Tibial nerve (tissue), 4 donors: Measurements from ENCODE around the gene RWDD3.

ENCODE experiments used
- EP300 ChIP-seq, 2 donors: sonication (generic); formaldehyde crosslinking; IDR thresholded peaks; one replicate each; pipeline ENCODE4 v1.6.1; 2017; ENCODE audit warnings: antibody characterized with exemption in 2 of 2, mild to moderate bottlenecking in 1 of 2
- POLR2A ChIP-seq, 2 donors: fragments of 450-650 bp; IDR thresholded peaks; one replicate each; pipeline ENCODE4 v1.6.1; 2017; ENCODE audit warnings: antibody characterized with exemption in 2 of 2, mild to moderate bottlenecking in 2 of 2, moderate library complexity in 2 of 2
- TF ChIP-seq, protein P1 (sequence below), 5 experiments: fragments of 200-600 bp in 3 of 5; fragments of 450-650 bp in 2 of 5; sonication (generic) in 3 of 5; IDR thresholded peaks; one replicate each; pipeline ENCODE4 v1.5.1; 2016 to 2019; ENCODE audit warnings: antibody characterized with exemption in 5 of 5, mild to moderate bottlenecking in 3 of 5, moderate library complexity in 2 of 5

DNA sequence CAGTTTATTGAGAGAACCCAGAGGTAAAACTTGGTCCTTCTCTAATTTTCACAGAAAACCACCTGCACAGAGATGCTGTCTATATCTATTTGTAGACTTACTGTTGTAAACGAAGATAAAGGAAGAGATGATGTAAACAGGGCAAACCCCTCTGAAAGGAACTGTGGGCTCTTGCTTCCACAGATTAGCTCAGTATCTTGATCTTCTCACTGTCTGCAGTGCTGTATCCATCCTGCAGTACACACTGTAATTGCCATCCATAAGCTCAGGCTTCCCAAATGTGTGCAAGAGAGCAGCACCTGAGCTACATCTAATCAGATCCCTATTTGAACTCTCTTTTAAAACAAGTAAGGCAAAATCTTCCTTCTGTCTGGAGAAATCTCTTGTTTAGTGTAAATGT is 16.6 kb upstream of the RWDD3 start:
- TF ChIP-seq, protein P1, sequence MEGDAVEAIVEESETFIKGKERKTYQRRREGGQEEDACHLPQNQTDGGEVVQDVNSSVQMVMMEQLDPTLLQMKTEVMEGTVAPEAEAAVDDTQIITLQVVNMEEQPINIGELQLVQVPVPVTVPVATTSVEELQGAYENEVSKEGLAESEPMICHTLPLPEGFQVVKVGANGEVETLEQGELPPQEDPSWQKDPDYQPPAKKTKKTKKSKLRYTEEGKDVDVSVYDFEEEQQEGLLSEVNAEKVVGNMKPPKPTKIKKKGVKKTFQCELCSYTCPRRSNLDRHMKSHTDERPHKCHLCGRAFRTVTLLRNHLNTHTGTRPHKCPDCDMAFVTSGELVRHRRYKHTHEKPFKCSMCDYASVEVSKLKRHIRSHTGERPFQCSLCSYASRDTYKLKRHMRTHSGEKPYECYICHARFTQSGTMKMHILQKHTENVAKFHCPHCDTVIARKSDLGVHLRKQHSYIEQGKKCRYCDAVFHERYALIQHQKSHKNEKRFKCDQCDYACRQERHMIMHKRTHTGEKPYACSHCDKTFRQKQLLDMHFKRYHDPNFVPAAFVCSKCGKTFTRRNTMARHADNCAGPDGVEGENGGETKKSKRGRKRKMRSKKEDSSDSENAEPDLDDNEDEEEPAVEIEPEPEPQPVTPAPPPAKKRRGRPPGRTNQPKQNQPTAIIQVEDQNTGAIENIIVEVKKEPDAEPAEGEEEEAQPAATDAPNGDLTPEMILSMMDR (IDR thresholded peaks at IDR 0.05) = no peak
- TF ChIP-seq POLR2A (IDR thresholded peaks at IDR 0.05) (no peak), EP300 (IDR thresholded peaks at IDR 0.05) (no peak)
